GM18505 (cell line): ENCODE measurements around the gene GRIA4.
A peak's percentile ranks its signal among the peaks of the same experiment; 100 is the strongest.

ENCODE experiments used
- ATAC-seq: cut with Tn5 transposase; IDR thresholded peaks from one replicate; pipeline ENCODE4 v1.9.1; 2021; ENCODE audit not compliant: unreplicated experiment
- POLR2A ChIP-seq: IDR thresholded peaks from 4 replicates; pipeline ENCODE4 v1.6.1; 2011; ENCODE audit warnings: borderline replicate concordance; ENCODE audit not compliant: insufficient read depth, insufficient read length; ENCODE audit errors: extremely low read depth

The GRIA4 gene

GRCh38 chr11:106031202-106031810, 421.4 kb downstream of the GRIA4 start:
- no peak for TF ChIP-seq POLR2A
- peak; percentile 50 for ATAC-seq
